Measurements from ENCODE around the gene PRKAG3.
"Not testable (repeated sequence)": the region's sequence is repeated elsewhere in the genome, so short reads cannot be mapped to it uniquely, and the experiment has no call there.

Gene PRKAG3

DNA sequence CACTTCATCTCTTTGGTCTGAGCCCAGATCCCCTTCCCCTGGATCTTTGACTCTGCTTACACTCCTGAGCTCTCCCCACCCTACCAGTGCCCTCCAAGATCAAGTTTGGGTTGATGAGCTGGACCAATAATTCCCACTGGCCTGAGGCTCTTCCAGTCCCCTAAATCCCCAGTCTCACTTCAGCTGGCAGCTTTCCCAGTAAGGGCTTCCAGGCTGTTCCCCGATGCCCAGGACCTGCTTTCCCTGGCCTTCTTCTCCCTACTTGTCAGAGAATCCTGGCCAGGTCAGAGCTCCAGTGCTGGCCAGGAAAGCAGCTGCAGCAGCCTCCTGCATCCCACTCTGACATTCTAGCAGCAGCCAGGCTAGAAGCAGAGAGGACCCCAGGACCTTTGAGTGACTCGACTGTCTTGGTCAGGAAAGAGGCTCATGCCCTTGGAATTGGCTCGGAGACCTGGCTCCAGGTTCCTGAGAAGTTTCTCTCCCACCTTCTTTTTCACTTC is 31.5 kb upstream of the PRKAG3 start:
- no peak for DNase-seq (ENCODE audit: low read depth)

DNA sequence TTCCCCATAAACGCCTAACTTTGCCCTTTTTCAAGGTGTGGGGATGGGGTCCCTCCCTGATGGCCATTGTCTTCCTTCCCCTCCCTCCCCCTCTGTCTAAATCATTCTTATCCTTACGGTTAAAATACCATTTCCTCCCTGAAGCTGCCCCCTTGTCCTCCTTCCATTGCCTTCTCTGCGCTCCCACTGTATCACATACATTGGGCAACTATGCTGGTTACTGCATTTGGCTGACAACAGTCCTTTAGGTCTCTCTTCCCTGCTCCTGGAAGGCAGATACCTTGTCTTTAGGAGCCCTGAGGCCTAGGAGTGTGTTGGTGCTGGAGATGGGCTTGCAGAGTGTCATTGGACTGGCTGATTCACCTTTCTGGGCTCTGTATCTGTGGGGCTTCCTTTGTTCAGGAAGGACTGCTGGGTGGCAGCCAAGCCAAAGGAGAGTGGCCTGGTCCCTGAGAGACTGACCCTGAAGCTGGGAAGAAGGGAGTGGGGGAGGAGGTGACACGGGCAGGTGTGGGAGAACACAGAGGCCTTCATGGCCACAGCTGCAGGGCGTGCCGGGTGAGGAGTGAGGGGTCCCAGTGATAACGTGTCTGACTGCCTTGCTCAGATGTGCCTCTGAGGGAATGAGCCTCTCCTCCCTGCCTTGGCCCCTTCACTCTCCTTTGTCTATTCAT is 30.2 kb upstream of the PRKAG3 start:
- no peak for DNase-seq (ENCODE audit: low read depth)

DNA sequence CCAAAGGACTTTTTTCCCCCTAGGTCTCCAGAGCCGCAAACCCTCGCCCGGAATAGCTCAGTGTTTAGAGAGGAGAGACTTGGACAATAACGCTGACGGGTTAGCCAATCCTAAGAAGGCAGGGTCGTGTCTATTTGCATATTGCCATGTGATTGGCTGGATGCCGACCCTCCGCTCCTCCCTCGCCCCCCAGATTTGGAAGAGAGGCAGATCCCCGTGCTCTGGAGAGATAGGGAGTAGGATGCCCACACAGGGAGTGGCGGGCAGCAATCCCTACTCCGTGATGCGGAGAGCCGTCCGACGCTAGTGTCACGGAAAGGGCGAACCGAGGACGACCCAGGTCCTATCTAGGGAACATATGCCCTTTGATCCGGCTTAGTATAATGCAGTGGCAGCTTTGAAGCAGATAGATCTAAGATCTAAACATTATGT is 29.4 kb upstream of the PRKAG3 start:
- no peak for DNase-seq (ENCODE audit: low read depth)

DNA sequence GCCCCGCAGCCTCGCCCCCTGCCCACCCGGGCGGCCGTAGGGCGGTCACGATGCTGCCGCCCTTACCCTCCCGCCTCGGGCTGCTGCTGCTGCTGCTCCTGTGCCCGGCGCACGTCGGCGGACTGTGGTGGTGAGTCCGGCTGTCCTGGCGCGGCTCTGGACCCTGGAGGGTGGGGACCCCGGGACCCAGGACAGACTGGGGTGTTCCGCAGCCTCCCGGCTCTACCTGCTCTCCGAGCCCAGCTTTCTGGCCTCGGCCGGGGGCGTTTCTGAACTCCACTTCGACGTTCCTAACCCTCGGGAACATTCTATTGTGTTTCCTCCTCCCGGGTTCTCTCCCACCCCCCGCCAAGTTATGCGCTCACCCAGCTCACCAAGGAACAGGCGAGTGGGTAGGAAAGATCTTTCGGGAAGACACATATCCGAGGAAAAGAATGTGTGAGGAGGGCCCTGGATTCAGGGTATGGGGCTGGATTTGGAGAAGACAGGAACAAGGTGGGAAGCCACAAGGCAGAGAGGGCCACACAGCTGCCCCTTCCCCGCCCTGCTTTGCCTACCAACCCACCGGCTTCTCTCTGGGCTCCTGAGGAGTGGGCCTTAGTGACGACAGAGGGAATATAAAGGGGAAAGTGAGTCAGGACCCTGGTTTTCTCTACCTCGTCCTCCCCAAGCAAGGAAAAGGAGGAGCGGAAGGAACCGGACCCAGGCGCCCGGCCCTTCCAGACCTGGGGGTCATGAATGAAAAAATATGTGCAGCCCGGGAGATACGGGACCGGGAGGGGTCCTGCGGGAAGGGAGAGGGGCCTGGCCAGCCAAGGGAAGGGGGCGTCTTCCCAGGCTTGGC is 28.6 kb upstream of the PRKAG3 start:
- DNase-seq (ENCODE audit: low read depth), result no peak

DNA sequence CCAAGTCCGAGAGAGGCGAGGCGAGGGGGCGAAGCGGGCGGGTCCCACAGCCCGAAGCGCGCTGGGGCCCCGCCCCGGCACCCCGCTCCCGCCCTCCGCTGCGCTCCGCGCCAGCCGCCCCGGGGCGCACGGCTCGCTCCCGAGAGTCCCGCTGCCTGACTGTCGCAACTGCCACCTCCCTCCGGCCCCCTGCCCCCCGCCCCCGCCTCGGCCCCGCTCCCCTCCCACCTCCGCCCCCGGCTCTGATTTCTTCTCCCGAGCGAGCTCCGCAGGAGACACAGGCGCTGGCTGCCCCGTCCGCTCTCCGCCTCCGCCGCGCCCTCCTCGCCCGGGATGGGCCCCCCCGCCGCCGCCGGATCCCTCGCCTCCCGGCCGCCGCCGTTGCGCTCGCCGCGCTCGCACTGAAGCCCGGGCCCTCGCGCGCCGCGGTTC is 28.0 kb upstream of the PRKAG3 start, which contains the start of gene WNT6:
Gene WNT6, plus strand, starts transcription at position 250 of the 432 bp plus-strand sequence. CDS start 233 bp downstream, outside the sequence.
- DNase-seq (ENCODE audit: low read depth), result no peak

DNA sequence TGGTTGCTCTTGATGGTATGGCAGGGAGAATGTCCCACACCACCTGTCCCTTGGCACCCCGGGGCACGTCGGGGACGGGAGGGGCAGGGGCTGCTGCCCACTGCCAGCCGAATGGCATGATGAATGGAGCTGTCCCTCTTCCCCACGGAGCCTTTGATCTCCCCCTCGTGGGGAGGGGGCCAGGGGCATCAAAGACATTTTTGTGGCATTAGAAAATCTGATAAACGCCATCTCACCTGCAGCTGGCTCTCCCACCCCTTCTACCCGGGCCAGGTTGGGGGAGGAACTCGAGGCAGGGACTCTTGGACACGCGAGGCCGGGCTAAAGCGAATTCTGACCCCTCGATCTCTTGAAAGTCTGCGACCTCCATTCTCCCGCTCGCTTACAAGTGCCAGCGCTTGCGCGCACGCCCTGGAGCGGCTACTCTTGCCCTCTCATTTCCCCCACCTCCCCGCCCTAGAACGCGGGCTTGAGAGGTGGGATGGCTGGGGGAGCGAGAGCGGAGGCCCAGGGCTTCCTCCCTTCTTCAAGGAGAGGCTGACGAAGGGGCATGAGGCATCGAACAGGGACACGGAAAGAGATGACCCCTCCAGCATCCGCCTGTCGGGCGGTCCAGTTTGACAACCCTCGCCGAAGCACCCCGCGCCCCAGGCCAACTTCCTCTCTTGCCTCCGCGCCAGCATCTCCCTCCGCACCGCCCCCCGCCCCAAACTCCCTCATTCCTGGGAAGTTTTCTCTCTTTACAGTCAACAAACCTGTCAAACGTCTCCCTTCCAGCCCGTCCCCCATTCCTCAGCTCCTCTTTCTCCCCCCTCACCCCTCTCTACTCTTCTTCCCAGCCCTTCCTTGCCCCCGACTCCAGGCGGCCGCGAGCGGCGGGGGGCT is 27.3 kb upstream of the PRKAG3 start:
- no peak for DNase-seq (ENCODE audit: low read depth)

DNA sequence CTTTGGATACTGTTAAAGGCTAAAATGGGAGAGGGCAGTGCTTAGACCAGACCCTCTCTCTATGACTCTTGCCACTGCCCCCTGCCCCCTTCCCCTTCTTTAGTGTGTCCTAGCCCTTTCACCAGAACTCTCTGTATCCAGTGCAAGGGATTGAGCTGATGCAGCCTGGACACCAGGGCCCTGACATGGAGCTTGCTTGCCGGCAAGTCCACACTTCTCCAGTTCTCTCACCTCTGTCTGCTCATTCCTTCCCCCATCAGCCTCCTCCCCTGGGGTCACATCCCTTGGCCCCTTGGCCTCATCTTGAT is 26.5 kb upstream of the PRKAG3 start:
- no peak for DNase-seq (ENCODE audit: low read depth)

DNA sequence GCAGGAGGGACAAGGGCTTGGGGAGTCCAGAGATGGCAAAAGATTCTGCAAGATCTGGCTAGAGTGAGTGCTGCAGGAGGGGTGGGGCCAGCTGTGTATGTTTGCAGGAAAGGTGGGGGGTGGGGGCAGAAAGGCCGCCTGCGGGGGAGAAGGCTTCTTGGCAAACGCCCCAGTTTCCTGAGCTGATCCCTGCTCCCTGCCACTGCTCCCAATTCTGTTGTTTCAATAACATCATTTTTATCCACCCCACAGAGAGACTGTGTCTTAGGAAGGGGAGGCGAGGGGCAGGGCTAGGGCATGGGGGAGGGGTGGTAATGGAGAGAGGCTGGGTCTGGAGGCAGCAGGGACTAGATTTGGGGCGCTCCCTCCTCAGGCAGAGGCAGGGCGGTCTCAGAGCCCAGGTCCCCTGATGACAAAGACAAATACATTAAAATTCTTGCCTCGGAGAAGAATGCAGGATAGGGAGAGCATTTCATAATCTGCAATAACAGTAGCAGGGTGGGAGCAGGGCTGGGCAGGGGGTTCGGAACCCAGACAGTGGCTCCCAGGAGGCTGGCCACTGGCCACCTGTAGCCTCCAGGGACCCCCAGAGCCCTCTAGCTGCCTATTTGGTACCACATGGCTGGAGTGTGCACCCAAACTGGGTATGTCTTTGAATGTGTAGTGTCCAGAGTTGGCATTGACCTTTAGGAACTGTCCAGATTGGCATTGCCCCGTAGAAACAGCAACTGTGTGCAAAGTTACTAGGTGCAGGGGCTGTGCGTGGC is 26.0 kb upstream of the PRKAG3 start:
- no peak for DNase-seq (ENCODE audit: low read depth)

DNA sequence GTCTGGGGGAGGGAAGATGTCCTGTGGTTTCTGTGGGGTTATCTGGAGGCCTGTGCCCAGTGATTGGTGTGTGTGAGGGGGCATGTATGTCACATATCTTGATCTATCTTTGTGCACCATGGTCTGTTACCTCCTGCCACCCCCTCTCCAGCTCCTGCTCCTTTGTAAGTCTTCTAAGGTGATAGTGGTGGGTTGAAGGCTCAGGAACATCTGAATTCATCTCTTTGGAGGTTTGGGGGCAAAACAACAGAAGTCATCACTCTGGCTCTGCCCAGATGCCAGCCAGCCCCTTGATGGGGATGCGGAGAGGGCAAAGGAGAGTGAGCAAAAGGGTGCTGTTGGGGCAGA is 25.3 kb upstream of the PRKAG3 start:
- no peak for DNase-seq (ENCODE audit: low read depth)

DNA sequence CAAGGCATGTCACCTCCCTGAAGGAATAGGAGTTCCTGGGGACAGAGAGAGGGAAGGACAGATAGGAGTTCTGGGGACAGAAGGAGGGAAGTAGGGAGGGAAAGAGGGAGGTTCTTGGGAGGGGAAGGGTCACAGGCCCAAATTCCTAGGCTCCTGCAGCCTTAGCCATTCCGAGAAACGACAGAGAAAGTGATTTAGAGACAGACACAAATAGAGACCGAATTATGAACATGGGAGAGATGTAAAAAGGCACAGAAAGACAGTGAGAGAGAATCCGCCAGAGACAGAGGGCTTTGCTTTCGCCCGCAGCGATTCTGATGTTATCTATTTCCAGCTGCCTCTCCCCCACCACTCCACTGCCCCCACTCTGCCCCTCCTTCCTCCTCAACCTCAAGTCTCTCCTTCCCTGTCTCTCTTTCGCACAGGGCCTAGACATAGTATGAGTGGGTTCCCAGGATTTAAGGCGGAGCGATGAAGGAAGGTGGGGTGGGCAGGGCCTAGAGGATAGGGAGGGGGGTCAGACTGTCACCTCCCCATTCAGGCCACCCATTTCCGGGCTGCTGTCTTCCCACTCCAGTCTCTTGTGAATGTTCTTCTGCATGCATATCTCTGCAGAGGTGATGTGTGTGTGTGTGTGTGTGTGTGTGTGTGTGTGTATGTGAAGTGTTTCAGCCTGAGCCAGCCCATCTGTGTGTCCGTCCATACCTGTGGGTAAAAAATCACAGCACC is 24.7 kb upstream of the PRKAG3 start:
- no peak for DNase-seq (ENCODE audit: low read depth)

DNA sequence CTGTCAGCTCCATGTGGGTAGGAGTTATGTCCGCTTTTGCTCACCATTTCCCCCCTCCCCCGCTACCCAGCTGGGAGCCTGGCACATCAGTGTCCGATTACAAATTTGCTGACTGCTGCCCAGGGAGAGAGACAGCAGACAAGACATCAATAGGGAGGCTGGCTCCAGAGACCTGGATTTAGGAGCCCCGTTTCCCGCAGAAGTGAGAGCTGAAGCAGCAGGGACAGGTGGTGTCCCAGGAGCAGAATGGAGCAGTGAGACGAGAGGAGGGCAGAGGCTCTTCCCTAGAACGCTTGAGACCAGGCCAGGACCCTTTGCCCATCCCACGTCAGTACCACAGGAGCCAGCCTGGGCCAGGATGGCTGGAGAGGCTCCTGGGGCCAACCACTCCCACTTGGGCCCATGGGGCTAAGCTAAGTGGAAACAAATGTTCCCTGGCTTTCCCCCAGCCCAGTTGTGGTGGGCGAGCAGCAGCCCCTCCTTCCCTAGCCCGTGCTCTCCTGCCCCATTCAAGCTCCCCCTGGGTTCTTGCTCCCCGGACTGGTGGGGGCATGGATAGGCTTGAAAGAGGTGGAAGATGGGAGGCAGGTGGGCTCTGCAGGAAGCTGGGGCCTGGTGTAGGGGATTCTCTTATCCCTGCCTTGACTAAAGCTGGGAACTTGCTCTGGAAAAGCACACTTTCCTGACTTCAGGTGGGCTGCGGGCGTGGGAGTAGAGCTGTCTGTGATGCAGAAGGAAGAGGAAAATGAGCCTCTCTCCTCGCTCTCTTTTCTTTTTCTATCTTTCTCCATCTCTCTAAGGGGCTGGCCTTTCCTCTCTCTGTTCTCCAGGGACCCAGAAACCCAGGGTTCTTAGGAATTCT is 23.9 kb upstream of the PRKAG3 start:
- no peak for DNase-seq (ENCODE audit: low read depth)

DNA sequence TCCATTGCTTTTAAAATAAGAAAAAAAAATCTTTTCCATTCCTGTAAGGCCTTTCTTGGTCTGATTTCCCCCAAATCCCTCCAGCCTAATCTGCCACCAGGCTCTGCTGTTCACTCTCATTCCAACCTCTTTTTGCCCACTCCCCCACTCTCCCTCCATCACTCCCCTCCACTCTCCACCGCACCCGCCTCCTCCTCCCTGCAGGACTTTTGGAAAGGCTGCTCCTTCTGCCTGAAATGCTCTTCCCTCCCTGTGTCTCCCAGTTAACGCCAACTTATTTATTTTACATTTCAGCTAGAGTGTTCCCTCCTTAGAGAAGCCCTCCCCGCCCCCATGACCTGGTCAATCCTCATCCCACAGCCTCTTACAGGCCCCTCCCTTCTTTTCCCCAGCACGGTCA is 23.3 kb upstream of the PRKAG3 start:
- no peak for DNase-seq (ENCODE audit: low read depth)

DNA sequence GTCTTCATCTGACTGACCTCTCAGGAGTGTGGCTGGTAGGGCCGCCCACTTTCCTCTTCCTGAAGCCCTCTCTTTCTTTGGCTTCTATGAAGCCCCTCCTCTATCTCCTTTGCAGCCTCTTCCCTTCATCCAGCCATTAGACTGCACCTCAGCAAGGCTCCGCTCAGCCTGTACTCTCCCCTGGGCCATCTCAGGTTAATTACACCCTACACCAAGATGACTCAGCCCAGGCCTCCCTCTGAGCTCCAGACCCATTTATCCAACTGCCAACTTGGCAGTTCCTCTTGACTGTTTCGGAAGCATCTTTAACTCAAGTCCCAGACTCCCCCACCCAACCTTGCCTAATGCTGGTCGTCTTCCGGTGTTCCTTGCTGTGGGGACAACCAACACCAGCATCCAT is 22.2 kb upstream of the PRKAG3 start:
- no peak for DNase-seq (ENCODE audit: low read depth)

DNA sequence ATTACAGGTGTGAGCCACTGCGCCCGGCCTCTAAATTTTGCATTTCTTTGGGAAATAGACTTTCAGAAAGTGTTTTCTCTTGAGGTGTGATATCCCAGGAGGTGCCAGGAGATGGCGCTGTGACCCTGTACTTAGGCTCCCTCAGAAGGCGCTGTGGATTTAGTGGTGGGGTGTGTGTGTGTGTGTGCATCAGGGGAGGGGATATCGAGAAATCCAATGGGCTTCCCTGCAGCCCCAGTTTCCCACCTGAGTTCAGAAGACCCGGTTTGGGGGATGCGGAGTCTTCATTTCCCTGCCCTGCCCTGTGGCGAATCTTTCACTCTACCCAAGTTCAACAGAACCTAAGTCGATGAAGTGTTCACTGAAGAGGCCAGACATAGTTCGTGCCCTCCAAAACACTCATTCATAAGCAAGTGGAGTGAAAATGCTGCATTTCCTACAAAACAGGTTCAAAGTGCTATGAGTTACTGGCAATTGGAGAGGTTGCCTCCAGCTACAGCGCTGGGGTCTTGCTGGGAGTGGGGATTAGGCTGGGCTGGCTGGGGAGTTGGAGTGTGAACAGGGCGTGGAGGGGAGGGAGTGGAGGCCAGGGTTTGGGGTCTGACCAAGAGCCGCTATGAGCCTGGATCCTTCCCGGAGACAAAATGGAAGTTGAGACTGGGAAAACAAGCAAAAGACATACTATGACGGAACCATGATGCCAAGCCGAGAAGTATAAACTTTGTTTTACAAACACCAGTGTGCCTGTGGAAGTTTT is 21.5 kb upstream of the PRKAG3 start:
- no peak for DNase-seq (ENCODE audit: low read depth)

DNA sequence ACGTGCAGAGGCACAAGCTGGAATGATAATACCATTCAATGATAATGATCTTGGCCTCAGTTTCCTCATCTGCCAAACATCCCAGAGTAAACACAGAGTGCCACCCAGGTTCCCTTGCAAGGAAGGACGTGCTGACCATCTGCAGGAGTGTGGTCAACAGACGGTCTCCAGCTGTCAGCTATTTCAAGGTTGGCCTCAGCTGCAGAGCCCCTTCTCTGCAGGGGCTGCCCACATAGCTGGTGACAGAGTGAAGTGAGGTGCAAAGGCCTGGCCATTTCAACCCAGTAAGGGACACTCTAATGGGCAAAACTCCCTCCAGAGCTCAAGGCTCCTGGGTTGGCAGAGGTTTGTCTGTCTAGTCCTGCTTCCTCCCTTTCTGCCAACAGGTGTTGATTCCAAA is 19.7 kb upstream of the PRKAG3 start:
- no peak for DNase-seq (ENCODE audit: low read depth)

DNA sequence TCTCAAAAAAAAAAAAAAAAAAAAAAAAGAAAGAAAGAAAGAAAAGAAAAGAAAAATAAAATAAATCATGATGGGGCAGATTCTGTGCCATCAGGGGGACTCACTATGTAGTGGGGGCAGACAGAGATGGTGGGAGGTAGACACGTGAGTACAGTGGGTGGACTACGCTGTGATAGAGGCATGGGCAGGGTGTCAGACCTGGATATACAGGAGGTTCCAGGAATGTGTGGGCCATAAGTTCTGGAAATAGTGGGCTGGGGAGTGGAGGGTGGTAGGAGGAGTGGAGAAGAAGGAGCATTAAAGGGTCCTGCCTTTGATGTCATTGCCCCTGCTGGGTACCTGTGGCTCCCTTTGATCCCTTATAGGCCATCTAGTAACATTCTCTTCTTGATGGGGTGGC is 19.2 kb upstream of the PRKAG3 start:
- no peak for DNase-seq (ENCODE audit: low read depth)

DNA sequence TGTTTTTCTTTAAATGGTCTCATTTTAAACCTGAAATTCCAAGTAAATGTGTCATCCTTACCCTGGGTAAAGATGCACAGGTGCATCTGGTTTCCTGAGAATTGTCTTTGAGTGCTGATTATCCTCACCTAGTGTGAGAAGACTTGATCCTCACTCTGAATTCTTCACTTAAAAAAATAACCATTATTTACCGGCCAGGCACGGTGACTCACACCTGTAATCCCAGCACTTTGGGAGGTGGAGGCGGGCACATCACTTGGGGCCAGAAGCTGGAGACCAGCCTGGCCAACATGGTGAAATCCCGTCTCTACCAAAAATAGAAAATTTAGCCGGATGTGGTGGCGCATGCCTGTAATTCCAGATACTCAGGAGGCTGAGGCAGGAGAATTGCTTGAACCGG is 18.1 kb upstream of the PRKAG3 start:
- DNase-seq (ENCODE audit: low read depth), result no peak

DNA sequence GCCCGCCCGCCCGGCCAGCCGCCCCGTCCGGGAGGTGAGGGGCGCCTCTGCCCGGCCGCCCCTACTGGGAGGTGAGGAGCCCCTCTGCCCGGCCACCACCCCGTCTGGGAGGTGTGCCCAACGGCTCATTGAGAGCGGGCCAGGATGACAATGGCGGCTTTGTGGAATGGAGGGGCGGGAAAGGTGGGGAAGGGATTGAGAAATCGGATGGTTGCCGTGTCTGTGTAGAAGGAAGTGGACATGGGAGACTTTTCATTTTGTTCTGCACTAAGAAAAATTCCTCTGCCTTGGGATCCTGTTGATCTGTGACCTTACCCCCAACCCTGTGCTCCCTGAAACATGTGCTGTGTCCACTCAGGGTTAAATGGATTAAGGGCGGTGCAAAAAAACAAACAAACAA is 15.4 kb upstream of the PRKAG3 start:
- not testable (repeated sequence) for DNase-seq (ENCODE audit: low read depth)

DNA sequence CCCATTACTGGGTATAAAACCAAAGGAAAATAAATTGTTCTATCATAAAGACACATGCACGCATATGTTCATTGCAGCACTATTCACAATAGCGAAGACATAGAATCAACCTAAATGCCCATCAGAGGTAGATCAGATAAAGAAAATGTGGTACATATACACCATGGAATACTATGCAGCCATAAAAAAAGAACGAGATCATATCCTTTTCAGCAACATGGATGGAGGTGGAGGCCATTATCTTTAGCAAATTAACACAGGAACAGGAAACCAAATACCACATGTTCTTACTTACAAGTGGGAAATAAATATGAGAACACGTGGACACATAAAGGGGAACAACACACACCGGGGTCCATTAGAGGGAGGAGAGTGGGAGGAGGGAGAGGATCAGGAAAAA is 12.7 kb upstream of the PRKAG3 start:
- DNase-seq (ENCODE audit: low read depth), result not testable (repeated sequence)
